GM19099 (cell line): ENCODE results near the gene DCLK3.

Experiments used
- POLR2A ChIP-seq: IDR thresholded peaks from 3 replicates; pipeline ENCODE4 v1.6.1; 2011; ENCODE audit warnings: low read depth; ENCODE audit not compliant: insufficient read length; ENCODE audit errors: extremely low read depth

The DCLK3 gene

GRCh38 chr3:36704280-36704679 is 60.1 kb downstream of the DCLK3 start:
- no peak for TF ChIP-seq POLR2A

- no peak for TF ChIP-seq POLR2A
Measured at GRCh38 chr3:36701249-36701572, 63.1 kb downstream of the DCLK3 start.

- no peak for TF ChIP-seq POLR2A
Measured at GRCh38 chr3:36700537-36701248, 63.7 kb downstream of the DCLK3 start.

- TF ChIP-seq POLR2A: no peak
Measured at GRCh38 chr3:36698314-36698713, 66.0 kb downstream of the DCLK3 start.

GRCh38 chr3:36697229-36698001 is 66.9 kb downstream of the DCLK3 start:
- TF ChIP-seq POLR2A: no peak

GRCh38 chr3:36696799-36697198 is 67.6 kb downstream of the DCLK3 start:
- TF ChIP-seq POLR2A: no peak

GRCh38 chr3:36695769-36696137 is 68.6 kb downstream of the DCLK3 start:
- TF ChIP-seq POLR2A: no peak

GRCh38 chr3:36695113-36695768 is 69.1 kb downstream of the DCLK3 start:
- TF ChIP-seq POLR2A: no peak

- TF ChIP-seq POLR2A: no peak
Measured at GRCh38 chr3:36693670-36694069, 70.7 kb downstream of the DCLK3 start.

- no peak for TF ChIP-seq POLR2A
Measured at GRCh38 chr3:36689560-36689959, 74.8 kb downstream of the DCLK3 start.

GRCh38 chr3:36688815-36689214 is 75.5 kb downstream of the DCLK3 start:
- TF ChIP-seq POLR2A: no peak

- no peak for TF ChIP-seq POLR2A
Measured at GRCh38 chr3:36686516-36686915, 77.8 kb downstream of the DCLK3 start.

- TF ChIP-seq POLR2A: no peak
Measured at GRCh38 chr3:36681867-36682266, 82.5 kb downstream of the DCLK3 start.

- no peak for TF ChIP-seq POLR2A
Measured at GRCh38 chr3:36680952-36681351, 83.4 kb downstream of the DCLK3 start.

- no peak for TF ChIP-seq POLR2A
Measured at GRCh38 chr3:36679384-36680200, 84.8 kb downstream of the DCLK3 start.
